T-helper 22 cell (primary cell): ENCODE results near the gene TRABD2B.

Experiments used
- DNase-seq: peaks from one replicate; pipeline ENCODE4 v3.0.0-alpha.2; 2020; ENCODE audit warnings: low read depth

The TRABD2B gene

DNA sequence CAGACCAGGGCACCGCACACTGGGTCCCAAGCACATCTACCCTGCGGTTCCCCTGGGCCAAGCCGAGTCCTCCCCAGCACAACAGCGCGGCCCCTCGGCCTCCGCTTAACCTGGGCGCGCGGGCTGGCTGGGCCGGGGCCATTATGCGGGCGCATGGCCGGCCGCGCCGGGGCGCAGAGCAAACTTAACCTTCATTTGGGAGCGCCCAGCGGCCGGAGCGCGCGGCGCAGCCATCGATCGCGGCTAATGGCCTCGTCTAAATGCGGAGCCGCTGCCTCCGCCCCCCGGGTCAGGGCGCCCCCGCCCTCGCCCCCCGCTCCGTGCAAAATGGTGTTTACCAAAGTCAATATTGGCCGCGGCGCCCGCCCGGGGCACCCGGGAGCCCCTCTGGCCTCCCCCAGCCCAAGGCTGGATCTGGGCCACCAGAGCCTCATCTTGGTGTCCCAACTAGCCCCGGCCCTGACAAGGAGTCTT, 272.1 kb downstream of the TRABD2B start:
- DNase-seq, result no peak

- DNase-seq, result no peak
These were observed 272.7 kb downstream of the TRABD2B start for GRCh38 chr1:47724432-47724999.

DNA sequence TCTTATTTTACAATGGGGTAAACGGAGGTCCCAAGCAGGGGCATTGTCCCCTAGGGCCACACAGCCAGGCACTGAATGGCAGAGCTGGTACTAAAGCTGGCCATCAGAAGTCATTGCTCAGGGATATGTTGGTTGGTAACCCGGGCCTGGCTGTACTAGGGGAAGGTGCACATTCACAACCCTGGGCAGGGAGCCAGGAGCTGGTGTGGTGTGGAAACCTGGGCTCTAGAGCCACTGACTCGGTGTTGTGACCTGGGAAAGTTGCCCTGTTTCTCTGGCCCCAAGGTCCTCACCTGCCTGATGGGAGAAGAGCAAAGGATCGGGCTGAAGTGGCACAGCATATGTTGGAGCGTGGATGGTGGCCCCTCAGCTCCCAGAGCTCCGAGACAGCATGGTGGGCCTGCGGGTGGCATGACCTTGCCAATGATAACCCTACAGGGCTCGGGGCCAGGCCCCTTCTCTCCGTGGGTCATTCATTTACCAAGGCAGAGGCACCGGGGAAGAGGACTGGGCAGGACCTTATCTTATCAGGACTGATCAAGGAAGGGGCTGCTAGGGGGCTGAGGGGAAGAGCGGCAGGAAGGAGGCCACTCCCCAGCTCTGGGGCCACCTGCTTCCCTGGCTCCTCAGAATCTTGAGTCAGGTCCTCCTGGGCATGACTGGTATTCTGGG, 274.1 kb downstream of the TRABD2B start:
- DNase-seq, result no peak

GRCh38 chr1:47722101-47722500, 275.1 kb downstream of the TRABD2B start:
- no peak for DNase-seq

DNA sequence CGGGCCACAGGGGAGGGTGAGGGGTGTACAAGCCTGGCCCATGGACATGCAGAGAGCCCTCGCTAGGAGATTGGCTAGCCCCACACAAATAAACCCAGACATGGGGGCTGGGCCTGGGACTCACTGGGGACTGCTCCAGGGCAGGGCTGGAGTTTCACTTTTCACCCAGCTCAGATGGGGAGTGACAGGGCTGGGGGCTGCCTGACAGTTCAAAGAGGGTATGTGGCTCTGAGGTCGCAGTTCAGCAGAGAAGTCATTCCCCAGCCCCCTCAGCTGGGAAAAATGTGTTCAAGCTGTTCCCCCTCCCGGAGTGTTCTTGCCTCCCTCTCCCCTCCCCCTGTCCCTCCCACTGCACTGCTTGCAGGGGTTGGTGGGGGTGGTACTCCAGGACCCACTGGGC, 277.1 kb downstream of the TRABD2B start:
- DNase-seq, result no peak

- DNase-seq, result no peak
These were observed 279.8 kb downstream of the TRABD2B start for GRCh38 chr1:47717341-47717740.

DNA sequence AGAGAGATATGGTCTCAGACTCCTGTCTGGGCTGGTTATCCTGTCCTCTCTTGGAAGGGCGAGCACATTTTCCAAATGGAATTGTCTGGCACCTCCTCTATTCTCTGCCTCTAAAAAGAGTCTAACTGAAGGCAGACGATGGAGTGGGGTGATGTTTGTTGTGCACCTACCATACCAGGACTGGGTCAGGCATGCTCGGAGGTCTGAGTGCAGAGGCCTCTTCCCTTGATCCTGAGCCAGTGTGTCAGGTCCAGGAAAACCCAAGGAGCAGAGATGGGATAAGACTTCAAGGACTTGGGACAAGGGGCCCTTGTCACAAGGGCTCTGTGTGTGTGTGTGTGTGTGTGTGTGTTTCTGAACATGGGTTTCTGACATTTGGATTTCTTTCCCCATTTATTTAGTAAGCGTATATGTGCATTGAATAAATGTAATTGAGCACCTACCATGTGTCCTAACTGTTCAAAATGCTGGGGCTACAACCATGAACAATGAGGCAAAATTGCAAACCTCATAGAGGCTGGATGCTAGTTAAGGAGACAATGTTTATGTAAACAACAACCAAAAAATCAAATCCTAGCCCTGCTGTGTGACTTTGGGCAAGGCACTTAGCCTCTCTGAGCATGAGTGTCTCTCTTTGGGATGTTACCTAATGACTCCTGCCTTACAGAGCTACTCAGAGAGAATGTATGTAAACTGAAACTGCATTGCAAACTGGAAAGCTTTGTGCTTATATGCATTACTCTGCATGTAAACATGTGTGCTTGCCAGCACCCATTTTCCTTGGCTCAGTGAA, 283.0 kb downstream of the TRABD2B start:
- DNase-seq, result no peak

DNA sequence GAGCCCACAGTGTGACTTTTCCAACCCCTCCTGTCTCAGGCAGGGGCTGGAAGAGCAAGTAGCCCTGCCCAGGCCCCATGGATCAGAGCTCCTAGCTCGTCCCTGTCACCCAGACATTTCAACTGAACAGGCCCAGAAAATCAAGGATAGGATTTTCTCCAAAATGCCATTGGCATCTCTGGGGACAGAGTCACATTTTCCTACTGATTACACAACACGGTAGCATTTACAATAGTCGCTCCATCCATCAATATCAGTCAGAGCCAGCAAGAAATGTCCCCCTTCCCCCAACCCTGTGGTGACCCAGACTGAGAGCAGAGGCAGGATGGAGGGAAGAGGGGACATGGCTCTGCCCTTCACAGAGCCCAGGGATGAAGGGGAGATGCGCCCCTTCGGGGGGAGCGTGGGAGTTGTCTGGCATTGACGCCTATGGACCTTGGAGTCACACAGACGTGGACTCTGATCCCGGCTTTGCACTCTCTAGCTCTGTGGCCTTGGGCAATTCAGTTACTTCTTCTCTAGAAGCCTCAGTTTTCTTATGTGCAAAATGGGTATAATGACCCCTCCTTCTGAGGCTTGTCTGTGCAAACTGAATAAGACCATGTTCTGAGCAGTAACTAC, 283.7 kb downstream of the TRABD2B start:
- DNase-seq, result no peak

DNA sequence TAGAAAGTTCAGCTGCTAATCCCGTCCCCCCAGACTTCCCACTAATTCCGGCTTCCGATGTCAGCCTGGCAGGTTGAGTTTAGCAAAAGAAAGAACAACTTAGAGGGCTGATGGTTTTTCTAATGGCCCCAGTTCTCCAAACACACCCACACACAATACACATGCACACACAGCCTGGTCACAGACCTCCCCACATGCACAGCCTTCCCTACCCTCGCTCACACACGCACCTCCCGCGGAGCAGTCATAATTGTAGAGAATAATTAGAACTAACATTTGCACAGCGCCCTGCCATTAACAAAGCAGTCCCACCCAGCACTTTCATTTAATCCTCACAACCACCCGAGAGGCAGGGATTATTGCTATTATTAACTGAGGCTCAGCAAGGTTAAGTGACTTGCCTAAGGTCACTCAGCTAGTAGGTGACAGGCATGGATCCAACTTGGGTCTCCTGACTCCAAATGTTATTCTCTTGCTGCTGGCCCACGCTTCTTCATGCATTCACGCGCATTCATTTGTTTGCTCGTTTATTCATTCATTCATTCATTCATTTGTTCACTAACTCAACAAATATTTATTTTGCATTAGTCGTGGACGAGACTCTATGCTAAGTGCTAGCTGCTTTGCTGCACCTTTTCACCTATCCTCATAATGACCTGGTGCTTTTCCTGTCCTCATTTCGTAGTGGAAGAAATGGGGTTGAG, 284.4 kb downstream of the TRABD2B start:
- DNase-seq, result no peak

- DNase-seq, result no peak
These were observed 285.2 kb downstream of the TRABD2B start for GRCh38 chr1:47711848-47712492.

- no peak for DNase-seq
These were observed 285.9 kb downstream of the TRABD2B start for GRCh38 chr1:47711184-47711847.
